RKO (cell line): ENCODE data around the gene TUBB6.

Source experiments
- DNase-seq: peaks from one replicate; pipeline ENCODE4 v3.0.0-alpha.2; 2016; ENCODE audit warnings: low spot score

TUBB6 gene

GRCh38 chr18:12307701-12308385, at the start of gene TUBB6:
TSS of gene TUBB6 (plus strand) at chr18:12308241. CDS start at chr18:12308293, 52 bp downstream.
- no peak for DNase-seq

GRCh38 chr18:12258719-12259705, 49.0 kb upstream of the TUBB6 start:
- no peak for DNase-seq

GRCh38 chr18:12262748-12263147, 45.3 kb upstream of the TUBB6 start:
- no peak for DNase-seq

DNA sequence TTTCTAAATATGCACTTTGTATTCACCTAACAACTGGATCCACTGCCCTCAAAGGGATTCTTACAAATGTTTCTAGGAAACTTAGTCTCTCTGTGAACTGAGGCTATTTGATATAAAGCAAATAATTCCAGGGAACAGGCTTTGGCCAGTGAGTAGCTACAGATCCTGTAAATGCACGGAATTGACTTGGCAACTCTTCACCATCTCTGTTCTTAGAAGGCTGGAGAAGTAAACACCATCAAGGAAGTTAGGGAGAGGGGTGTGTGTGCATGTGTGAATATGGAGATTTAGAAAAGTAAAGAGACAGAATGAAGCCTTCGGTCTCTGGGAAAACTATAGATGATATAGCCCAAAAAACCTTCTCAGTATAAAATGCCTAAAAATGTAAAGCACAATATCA, 43.2 kb upstream of the TUBB6 start:
- no peak for DNase-seq

GRCh38 chr18:12271376-12272235, 36.4 kb upstream of the TUBB6 start:
- peak; percentile 86 for DNase-seq

GRCh38 chr18:12274793-12275192, 33.2 kb upstream of the TUBB6 start:
- no peak for DNase-seq

- DNase-seq: no peak
Observed at GRCh38 chr18:12276736-12277554, 31.1 kb upstream of the TUBB6 start.

GRCh38 chr18:12278215-12278671, 29.8 kb upstream of the TUBB6 start:
- no peak for DNase-seq

GRCh38 chr18:12278741-12279682, 29.0 kb upstream of the TUBB6 start:
- DNase-seq: peak; percentile 82

DNA sequence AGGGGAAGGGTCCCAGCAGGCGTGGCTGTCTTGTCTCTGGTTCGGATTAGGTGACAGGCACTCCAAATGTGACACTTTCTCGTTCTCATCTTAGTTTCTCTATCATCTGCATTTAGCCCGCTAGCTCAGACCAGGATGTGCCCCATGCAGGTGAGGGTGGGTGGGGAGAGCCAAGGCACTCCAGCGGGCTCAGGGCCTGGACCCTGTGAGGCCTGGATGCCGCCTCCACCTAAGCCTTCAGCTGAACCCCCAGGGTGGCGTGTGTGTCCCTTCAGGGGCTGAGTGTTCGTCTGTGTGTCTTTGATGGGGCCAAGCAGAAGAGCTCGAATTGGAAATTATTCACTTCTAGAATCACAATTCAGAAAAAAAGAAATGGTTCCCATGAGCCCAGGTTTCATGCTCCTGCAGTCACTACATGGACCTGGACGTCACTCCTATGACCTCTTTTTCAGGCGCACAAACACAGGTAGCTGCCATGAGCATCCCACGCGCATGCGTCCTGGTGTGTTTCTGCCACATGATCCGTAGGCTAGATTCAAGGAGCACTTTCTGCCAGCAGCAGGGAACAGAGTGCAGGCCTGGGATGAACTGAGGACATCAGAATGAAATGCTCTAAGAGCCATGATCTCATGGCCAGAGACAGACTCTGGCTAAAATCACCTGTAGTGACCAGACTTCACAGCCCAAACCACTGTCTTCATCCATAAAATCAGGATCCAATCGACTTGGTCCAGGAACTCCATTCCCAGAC, 28.1 kb upstream of the TUBB6 start:
- no peak for DNase-seq

GRCh38 chr18:12281861-12282260, 26.2 kb upstream of the TUBB6 start:
- no peak for DNase-seq

GRCh38 chr18:12282442-12283039, 25.5 kb upstream of the TUBB6 start:
- no peak for DNase-seq

DNA sequence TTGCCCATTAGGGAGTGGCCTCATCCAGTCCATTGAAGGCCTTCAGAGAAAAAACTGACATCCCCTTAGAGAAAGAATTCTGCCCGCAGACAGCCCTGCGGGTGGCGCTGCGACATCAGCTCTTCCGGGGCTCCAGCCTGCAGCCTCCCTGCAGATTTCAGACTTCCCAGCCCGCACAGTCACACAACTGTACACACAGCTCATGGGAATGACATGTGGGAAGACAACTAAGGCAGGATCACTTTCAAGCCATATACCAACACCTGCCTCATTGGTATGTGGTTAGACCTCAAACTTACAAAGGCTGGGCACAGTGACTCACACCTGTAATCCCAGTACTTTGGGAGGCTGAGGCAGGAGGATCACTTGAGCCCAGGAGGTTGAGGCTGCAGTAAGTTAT, 24.8 kb upstream of the TUBB6 start:
- peak; percentile 36 for DNase-seq

GRCh38 chr18:12283666-12284065, 24.4 kb upstream of the TUBB6 start:
- DNase-seq: no peak

GRCh38 chr18:12287131-12287681, 20.8 kb upstream of the TUBB6 start:
- no peak for DNase-seq

DNA sequence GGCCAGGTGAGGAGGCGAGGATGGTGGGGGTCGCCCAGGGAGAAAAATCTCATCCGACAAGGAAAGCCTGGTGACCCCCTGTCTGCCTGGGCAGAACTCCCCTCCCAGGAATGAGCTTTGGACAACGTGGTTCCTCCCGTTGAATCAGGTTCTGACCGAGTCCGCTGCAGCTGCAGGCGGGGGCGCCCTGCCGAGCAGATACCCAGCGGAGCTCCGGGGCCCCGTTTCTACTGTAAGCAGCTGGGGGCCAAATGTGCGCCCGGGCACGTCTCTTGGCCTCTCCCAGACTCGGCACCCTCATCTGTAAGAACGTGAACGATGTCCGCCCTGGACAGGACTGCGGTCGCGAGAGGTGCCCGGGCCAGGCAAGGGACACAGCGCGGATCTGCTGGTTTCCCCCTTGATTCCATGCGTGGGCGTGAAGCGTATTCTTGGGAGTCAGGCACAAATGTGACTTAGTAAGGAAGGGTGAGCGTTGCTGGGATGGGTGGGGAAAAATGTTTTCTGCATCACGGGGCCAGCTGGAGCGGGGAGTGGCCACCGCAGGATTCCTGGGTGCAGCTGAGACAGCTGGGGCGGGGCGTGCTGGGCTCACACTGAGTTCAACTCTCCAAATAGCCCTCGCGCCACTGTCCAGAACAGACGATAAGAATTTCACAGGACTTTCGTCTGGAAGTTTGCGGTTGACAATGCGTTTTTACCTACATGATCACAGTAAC, 20.2 kb upstream of the TUBB6 start:
- peak; percentile 81 for DNase-seq

DNA sequence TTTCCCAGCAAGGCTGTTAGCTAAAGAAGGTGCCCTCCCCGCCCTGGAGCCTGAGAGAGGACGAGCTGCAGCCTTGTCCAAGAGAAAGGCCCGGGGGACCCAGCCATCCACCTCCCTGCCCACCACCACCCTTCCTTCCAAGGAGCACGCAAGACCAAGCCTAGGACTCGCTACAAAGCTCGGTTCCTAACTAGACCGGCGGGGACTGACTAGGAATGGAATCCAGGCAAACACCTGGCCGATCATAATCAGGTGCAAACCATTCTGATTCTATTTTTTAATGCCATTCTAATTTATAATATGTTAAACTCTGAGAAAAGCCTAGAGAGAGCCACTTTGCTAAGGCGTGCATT, 19.7 kb upstream of the TUBB6 start:
- DNase-seq: no peak

GRCh38 chr18:12290086-12290485, 18.0 kb upstream of the TUBB6 start:
- DNase-seq: no peak
